CD4-positive, alpha-beta memory T cell (primary cell): ENCODE measurements around the gene CCDC116. TPM values are rescaled to one million over a fixed set of nuclear protein-coding genes. Genes with fewer than 3 reads are reported as not detected.

Experiments
- CTCF ChIA-PET: fragments of 350-600 bp; sonication (Branson Sonifier 250); formaldehyde crosslinking; loops from one replicate; lab custom pipeline; 2021; ENCODE audit warnings: inconsistent platforms; ENCODE audit not compliant: partially characterized antibody; lab: Charles Lee
- POLR2A ChIA-PET: fragments of 350-600 bp; sonication (Branson Sonifier 250); formaldehyde crosslinking; loops from one replicate; lab custom pipeline; 2021; ENCODE audit not compliant: partially characterized antibody; lab: Charles Lee
- DNase-seq, 5 donors: peaks; one replicate each; pipeline versions ENCODE4 v3.0.0 to v3.0.0-alpha.2; 2020 to 2022; ENCODE audit warnings: mixed read lengths in 1 of 5
- H3K27ac ChIP-seq: one replicate; pipeline ENCODE4 v1.7.0; 2013; ENCODE audit warnings: low read depth, low read length
- H3K27me3 ChIP-seq: 2 replicates; pipeline ENCODE4 v1.7.0; 2013; ENCODE audit warnings: mild to moderate bottlenecking, low read length, moderate library complexity; ENCODE audit not compliant: insufficient read depth
- H3K36me3 ChIP-seq: 2 replicates; pipeline ENCODE4 v1.7.0; 2013; ENCODE audit warnings: mild to moderate bottlenecking, low read length, moderate library complexity; ENCODE audit not compliant: insufficient read depth
- H3K4me1 ChIP-seq: 2 replicates; pipeline ENCODE4 v1.7.0; 2013; ENCODE audit warnings: mild to moderate bottlenecking, low read length, moderate library complexity; ENCODE audit not compliant: insufficient read depth
- H3K4me3 ChIP-seq, 2 donors: one replicate each; pipeline ENCODE4 v1.7.0; 2013; ENCODE audit warnings: low read length in 2 of 2, mild to moderate bottlenecking in 1 of 2
- H3K9me3 ChIP-seq, 2 donors: one replicate each; pipeline ENCODE4 v1.7.0; 2013; ENCODE audit warnings: low read length in 2 of 2, control low read depth in 1 of 2; ENCODE audit not compliant: control insufficient read depth in 1 of 2
- H3K27ac Mint-ChIP-seq, 7 donors: one replicate each; pipeline ENCODE4 v1.8.0; 2020 to 2021; ENCODE audit warnings: mixed read lengths in 7 of 7, mild to moderate bottlenecking in 6 of 7, inconsistent platforms in 3 of 7, moderate library complexity in 3 of 7
- H3K27me3 Mint-ChIP-seq, 2 donors: one replicate each; pipeline ENCODE4 v1.8.0; 2020 to 2021; ENCODE audit warnings: mixed read lengths in 2 of 2
- H3K36me3 Mint-ChIP-seq, 2 donors: one replicate each; pipeline ENCODE4 v1.8.0; 2020 to 2021; ENCODE audit warnings: mixed read lengths in 2 of 2, inconsistent platforms in 1 of 2, mild to moderate bottlenecking in 1 of 2
- H3K4me1 Mint-ChIP-seq, 4 donors: one replicate each; pipeline ENCODE4 v1.8.0; 2020 to 2021; ENCODE audit warnings: mixed read lengths in 4 of 4, mild to moderate bottlenecking in 1 of 4
- H3K4me3 Mint-ChIP-seq, 8 donors: one replicate each; pipeline ENCODE4 v1.8.0; 2020 to 2021; ENCODE audit warnings: mixed read lengths in 8 of 8, mild to moderate bottlenecking in 7 of 8, moderate library complexity in 6 of 8, inconsistent platforms in 3 of 8
- H3K9me3 Mint-ChIP-seq, 8 donors: one replicate each; pipeline ENCODE4 v1.8.0; 2020 to 2021; ENCODE audit warnings: mixed read lengths in 8 of 8, mild to moderate bottlenecking in 5 of 8, inconsistent platforms in 3 of 8, moderate library complexity in 1 of 8
- intact Hi-C: fragments of 100-400 bp; cut with micrococcal nuclease; formaldehyde crosslinking; loops from one replicate; pipeline ENCODE4 v1.15.1; 2023
- polyA plus RNA-seq, 2 donors: library from polyadenylated mRNA; unstranded; fragments of 300-500 nt; fragmentation: Illumina TruSeq; gene quantifications; one replicate each; pipeline ENCODE4 v1.2.3, GENCODE V29; 2021
- total RNA-seq, 2 experiments: library from RNA; stranded (reverse); gene quantifications; one replicate each; pipeline ENCODE4 v1.2.3, GENCODE V29; 2021

Gene CCDC116
- total and polyA plus RNA-seq, 4 experiments from 2014 or later = 0.19 to 0.29 TPM; not detected in 2

DNA sequence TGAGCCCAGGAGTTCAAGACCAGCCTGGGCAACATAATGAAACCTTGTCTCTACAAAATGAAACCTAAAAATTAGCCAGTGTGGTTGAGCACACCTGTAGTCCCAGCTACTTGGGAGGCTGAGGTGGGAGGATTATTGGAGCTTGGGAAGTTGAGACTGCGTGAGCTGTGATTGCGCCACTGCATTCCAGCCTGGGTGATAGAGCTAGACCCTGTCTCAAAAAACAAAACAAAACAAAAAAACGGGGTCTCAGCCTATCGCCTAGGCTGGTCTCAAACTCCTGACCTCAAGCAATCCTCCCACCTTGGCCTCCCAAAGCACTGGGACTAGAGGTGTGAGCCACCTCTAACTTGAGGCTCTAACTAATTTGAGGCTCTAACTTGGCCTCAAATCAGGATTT lies 46.8 kb downstream of the CCDC116 start:
- Mint-ChIP-seq H3K4me3 (no peak overlapping the region), H3K9me3 (no peaks in the 10 kb centered on the region), H3K36me3 (peaks cover 28 to 46% of the 10 kb centered on the region in 2 donors), H3K27ac (no peak overlapping the region), H3K27me3 (no peaks in the 10 kb centered on the region), H3K4me1 (peaks cover 0 to 2% (median 0%) of the 10 kb centered on the region in 4 donors)
- H3K4me3 ChIP-seq = no peak overlapping the region
- no peaks in the 10 kb centered on the region for H3K4me1 ChIP-seq
- H3K27me3 ChIP-seq = no peaks in the 10 kb centered on the region
- H3K9me3 ChIP-seq = no peaks in the 10 kb centered on the region
- peaks cover 40% of the 10 kb centered on the region for H3K36me3 ChIP-seq
- H3K27ac ChIP-seq = no peak overlapping the region
- ChIA-PET POLR2A (no interaction called here), CTCF (no interaction called here)
- intact Hi-C loops = no loop called here
- no peak for DNase-seq

DNA sequence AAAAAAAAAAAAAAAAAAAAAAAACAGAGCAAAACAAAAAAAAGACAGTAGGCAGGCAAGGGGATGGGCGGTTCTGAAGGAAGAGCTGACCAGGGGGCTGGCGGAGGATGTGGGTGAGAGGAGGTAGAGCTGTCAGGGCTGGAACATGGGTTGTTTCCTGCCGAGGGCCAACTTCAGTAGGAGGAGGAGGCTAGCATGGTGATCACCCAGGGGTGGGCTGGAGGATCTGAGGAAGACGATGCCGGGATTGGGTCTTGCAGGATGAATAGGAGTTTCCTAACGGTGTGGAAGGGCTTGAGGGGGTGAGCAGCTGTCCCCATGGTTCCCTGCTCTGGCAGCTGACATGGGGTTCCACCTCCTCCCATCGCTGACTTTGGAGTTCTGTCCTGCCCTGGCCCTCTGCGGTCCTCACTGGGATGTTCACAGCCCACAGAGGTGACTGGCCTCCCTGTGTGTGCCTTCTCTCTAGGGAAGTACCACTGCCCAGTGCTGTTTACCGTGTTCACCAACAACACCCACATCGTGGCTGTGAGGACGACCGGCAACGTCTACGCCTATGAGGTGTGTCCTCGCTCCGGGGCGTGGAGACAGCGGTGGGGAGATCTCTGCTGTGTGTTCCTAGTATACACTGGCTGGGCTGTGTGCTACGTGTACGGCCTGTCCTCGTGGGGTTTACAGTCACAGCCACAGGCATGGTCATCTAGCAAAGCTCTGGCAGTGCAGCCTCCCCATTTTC lies 48.4 kb downstream of the CCDC116 start:
- DNase-seq = no peak
- H3K27me3 Mint-ChIP-seq = no peaks in the 10 kb centered on the region
- peaks cover 27 to 44% of the 10 kb centered on the region in 2 donors for H3K36me3 Mint-ChIP-seq
- H3K27ac ChIP-seq = no peak overlapping the region
- H3K9me3 ChIP-seq = no peaks in the 10 kb centered on the region
- H3K36me3 ChIP-seq = peaks cover 36% of the 10 kb centered on the region
- H3K4me3 Mint-ChIP-seq = no peak overlapping the region
- ChIA-PET POLR2A (no interaction called here), CTCF (no interaction called here)
- intact Hi-C loops = no loop called here
- H3K4me3 ChIP-seq = no peak overlapping the region
- H3K4me1 ChIP-seq = no peaks in the 10 kb centered on the region
- peak overlapping the region in 2 of 7 donors; percentile 77 to 81 for H3K27ac Mint-ChIP-seq
- peaks cover 0 to 1% (median 0%) of the 10 kb centered on the region in 4 donors for H3K4me1 Mint-ChIP-seq
- H3K27me3 ChIP-seq = no peaks in the 10 kb centered on the region
- no peaks in the 10 kb centered on the region for H3K9me3 Mint-ChIP-seq

DNA sequence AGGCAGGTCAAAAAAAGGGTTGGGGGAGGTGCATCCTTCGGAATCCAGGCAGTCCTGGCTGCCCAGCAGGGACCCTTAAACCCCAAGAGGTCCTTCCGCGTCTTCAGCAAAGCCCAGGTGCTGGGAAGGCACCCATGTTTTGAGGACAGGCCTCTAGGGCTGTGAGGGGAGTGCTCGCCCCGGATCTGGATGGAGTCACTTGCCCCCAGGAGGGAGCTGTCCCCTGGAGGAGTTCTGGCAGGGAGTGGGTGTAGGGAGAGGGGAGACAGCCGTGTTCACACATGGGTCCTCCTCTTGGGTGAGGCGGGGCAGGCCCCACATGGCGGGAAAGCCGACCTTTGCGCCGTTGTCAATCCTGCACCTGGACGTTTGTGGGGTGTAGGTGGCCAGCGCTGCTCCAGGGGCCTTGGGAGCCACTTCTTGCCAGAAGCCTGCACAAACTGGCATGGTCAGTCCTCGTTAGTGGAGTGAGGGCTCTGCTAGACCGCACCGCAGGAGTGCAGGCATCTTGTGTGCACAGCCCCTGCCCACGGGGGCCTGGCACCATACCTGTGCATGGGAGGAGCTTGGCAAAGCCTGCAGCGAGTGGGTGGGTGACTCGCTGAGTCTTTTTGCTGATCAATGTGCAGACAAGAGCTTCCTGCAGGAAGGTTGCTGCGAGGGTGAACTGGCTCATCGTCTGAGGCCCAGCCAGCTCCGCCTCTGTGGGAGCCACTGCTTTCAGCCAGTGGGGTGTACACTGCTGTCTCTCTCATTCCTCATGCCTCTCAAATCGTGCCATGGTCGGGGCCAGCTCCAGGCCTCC lies 49.2 kb downstream of the CCDC116 start:
- intact Hi-C loops = no loop called here
- Mint-ChIP-seq H3K4me1 (peaks cover 0 to 1% (median 0%) of the 10 kb centered on the region in 4 donors), H3K36me3 (peaks cover 20 to 39% of the 10 kb centered on the region in 2 donors), H3K27me3 (no peaks in the 10 kb centered on the region), H3K9me3 (no peaks in the 10 kb centered on the region), H3K27ac (peak overlapping the region in 1 of 7 donors; percentile 41), H3K4me3 (no peak overlapping the region)
- ChIA-PET CTCF (no interaction called here), POLR2A (interaction anchor here (0.8 kb wide), 1 partner anchor 9 kb away, joined by 3 read pairs; no protein-coding TSS in a partner anchor)
- DNase-seq = no peak
- no peaks in the 10 kb centered on the region for H3K27me3 ChIP-seq
- H3K36me3 ChIP-seq = peaks cover 41% of the 10 kb centered on the region
- no peak overlapping the region for H3K4me3 ChIP-seq
- H3K9me3 ChIP-seq = no peaks in the 10 kb centered on the region
- no peak overlapping the region for H3K27ac ChIP-seq
- H3K4me1 ChIP-seq = no peaks in the 10 kb centered on the region

DNA sequence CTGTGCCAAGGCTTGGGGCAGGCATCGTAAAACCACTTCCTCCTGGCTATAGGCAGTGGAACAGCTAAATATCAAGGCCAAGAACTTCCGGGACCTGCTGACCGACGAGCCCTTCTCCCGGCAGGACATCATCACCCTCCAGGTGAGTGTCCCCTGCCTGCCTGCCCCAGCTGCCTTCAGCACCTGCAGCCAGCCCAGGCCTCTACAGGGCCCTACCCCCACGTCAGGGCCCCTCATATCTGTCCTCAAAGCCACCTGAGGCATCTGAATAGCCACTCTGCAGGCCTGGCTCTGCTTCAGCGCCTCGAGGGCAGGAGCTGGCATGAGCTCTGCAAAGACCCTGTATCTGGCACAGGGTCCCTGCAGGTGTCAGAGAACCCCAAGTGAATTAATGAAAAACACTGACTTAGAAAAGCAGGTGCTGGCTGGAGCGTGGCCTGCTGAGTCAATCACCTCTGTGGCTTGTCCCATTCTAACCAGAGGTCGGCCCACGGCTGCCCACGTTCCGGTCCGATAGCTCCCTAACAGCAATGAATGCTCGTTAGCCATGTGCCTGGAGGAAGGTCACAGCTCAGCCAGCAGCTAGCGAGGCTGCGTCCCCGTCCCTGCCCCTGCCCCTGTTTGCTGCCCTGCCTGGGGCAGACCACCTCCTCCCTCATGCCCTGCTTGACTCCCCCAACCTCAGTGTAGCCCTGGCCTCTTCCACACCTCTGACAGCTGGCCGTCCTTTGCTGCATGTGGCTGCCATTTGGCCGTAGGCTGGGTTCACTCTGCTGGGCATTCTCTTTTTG lies 50.0 kb downstream of the CCDC116 start:
- no peak overlapping the region for H3K27ac ChIP-seq
- H3K9me3 Mint-ChIP-seq = no peaks in the 10 kb centered on the region
- no peaks in the 10 kb centered on the region for H3K4me1 ChIP-seq
- no peak for DNase-seq
- H3K36me3 Mint-ChIP-seq = peaks cover 20 to 39% of the 10 kb centered on the region in 2 donors
- peaks cover 48% of the 10 kb centered on the region for H3K36me3 ChIP-seq
- H3K9me3 ChIP-seq = no peaks in the 10 kb centered on the region
- no peaks in the 10 kb centered on the region for H3K27me3 ChIP-seq
- H3K27ac Mint-ChIP-seq = peak overlapping the region in 2 of 7 donors; percentile 8 to 29
- ChIA-PET POLR2A (interaction anchor here (0.8 kb wide), 1 partner anchor 10 kb away, joined by 3 read pairs; no protein-coding TSS in a partner anchor), CTCF (no interaction called here)
- H3K4me3 Mint-ChIP-seq = no peak overlapping the region
- H3K27me3 Mint-ChIP-seq = no peaks in the 10 kb centered on the region
- intact Hi-C loops = no loop called here
- no peak overlapping the region for H3K4me3 ChIP-seq
- peaks cover 0 to 1% (median 0%) of the 10 kb centered on the region in 4 donors for H3K4me1 Mint-ChIP-seq

DNA sequence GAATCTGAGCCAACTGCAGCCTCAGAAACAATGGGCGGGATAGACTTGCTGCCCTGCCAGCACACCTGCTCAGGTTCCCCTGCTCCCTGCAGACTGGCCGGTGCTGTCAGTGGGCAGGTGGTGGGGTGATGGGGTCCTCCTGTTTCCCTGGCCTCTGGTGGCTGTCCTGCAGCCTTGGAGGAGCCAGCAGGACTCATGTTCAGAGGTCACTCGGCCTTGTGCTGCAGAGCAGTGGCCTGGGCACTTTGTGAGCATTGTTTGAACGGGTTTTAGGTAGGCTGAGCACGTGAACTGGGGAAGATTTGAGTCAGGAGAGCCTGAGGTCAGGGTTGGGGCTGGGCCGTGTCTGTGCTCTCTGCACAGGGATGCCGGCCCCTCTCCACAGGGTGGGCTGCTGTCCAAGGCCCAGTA lies 50.8 kb downstream of the CCDC116 start:
- H3K9me3 Mint-ChIP-seq = no peaks in the 10 kb centered on the region
- ChIA-PET CTCF (no interaction called here), POLR2A (no interaction called here)
- Histone ChIP-seq H3K36me3 (peaks cover 55% of the 10 kb centered on the region), H3K27ac (no peak overlapping the region), H3K4me1 (no peaks in the 10 kb centered on the region), H3K9me3 (no peaks in the 10 kb centered on the region), H3K27me3 (no peaks in the 10 kb centered on the region), H3K4me3 (no peak overlapping the region)
- intact Hi-C loops = no loop called here
- H3K4me1 Mint-ChIP-seq = peaks cover 0 to 1% (median 0%) of the 10 kb centered on the region in 4 donors
- peak overlapping the region in 1 of 7 donors; percentile 8 for H3K27ac Mint-ChIP-seq
- no peak for DNase-seq
- peaks cover 19 to 38% of the 10 kb centered on the region in 2 donors for H3K36me3 Mint-ChIP-seq
- no peak overlapping the region for H3K4me3 Mint-ChIP-seq
- no peaks in the 10 kb centered on the region for H3K27me3 Mint-ChIP-seq

DNA sequence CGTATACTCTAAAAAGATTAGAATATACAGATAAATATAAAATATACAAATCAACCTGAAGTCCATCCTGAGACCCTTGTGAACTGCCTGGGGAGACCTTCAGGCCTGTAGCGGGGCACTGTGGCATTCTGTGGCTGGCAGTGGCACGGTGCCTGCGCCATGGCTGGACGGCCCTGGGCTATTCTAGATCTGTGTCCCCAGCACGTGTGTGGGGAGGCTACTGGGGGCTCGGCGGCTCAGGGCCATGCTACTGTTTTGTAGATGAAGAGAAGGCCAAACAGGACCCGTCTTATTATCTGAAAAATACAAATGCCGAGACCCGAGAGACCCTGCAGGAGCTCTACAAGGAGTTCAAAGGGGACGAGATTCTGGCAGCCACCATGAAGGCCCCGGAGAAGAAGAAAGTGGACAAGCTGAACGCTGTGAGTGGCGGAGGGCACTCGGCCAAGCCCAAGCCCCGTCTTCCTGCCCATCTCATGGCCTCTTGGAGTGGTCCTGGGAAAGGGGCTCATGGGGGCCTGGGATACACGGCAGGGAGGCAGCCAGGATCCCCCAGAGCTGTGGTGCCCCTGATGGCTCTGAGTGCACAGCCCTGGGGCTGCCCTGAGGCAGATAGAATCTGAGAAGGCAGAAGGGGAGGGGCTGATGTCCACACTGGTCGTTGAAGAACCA lies 52.1 kb downstream of the CCDC116 start:
- ChIA-PET CTCF (no interaction called here), POLR2A (no interaction called here)
- peaks cover 55% of the 10 kb centered on the region for H3K36me3 ChIP-seq
- no peaks in the 10 kb centered on the region for H3K9me3 Mint-ChIP-seq
- intact Hi-C loops = no loop called here
- no peak overlapping the region for H3K27ac ChIP-seq
- H3K4me1 ChIP-seq = no peaks in the 10 kb centered on the region
- peak overlapping the region in 3 of 7 donors; percentile 10 to 70 (median 13) for H3K27ac Mint-ChIP-seq
- H3K9me3 ChIP-seq = no peaks in the 10 kb centered on the region
- H3K4me3 Mint-ChIP-seq = no peak overlapping the region
- H3K27me3 Mint-ChIP-seq = no peaks in the 10 kb centered on the region
- H3K36me3 Mint-ChIP-seq = peaks cover 22 to 46% of the 10 kb centered on the region in 2 donors
- no peak for DNase-seq
- H3K27me3 ChIP-seq = no peaks in the 10 kb centered on the region
- no peak overlapping the region for H3K4me3 ChIP-seq
- H3K4me1 Mint-ChIP-seq = peaks cover 0 to 6% (median 1%) of the 10 kb centered on the region in 4 donors
